K562 (cell line): ENCODE results near the gene KCNAB2. TPM values are rescaled to one million over a fixed set of nuclear protein-coding genes. Genes with fewer than 3 reads are reported as not detected.

Experiments
- ATAC-seq: fragments of 200-7000 bp; cut with Tn5 transposase; 3 replicates; pipeline ENCODE4 v1.9.1; 2020; ENCODE audit warnings: moderate library complexity
- BruUV-seq: library from RNA; stranded (reverse); fragments of 400-500 nt; replicated peaks from 2 replicates; lab custom pipeline; 2021; lab: Mats Ljungman, UMichigan
- CTCF ChIA-PET: fragments of 300-600 bp; formaldehyde crosslinking; extraction: SDS; loops from one replicate; lab custom pipeline; 2021; ENCODE audit warnings: low intra/inter-chr PET ratio; lab: Yijun Ruan, JAX
- POLR2A ChIA-PET: fragments of 300-600, 350-650 bp; sonication (Branson Sonifier 250); formaldehyde crosslinking; extraction: SDS; loops from one replicate; lab custom pipeline; 2021; ENCODE audit warnings: antibody characterized with exemption, inconsistent platforms; lab: Yijun Ruan, JAX
- DNase-seq, 4 experiments: peaks; one replicate each; pipeline versions ENCODE4 v3.0.0 to v3.0.0-alpha.2; 2011 to 2018; ENCODE audit warnings: low spot score in 3 of 4, mixed read lengths in 3 of 4; ENCODE audit errors: extremely low read depth in 1 of 4
- FAIRE-seq: peaks from 2 replicates; lab custom pipeline; 2011; peaks lifted over from hg19 to GRCh38; lab: Jason Lieb, UNC
- H2AFZ ChIP-seq: 2 replicates; pipeline ENCODE4 v1.6.0; 2011; ENCODE audit warnings: low read depth, low read length, control low read depth, inconsistent platforms
- H3K27ac ChIP-seq: fragments of 200-600 bp; 3 replicates; pipeline ENCODE4 v1.8.0; 2011; ENCODE audit warnings: low read depth, mild to moderate bottlenecking, control low read depth, inconsistent platforms, low read length, moderate library complexity, mixed read lengths; ENCODE audit errors: extremely low read depth
- H3K27me3 ChIP-seq, 2 experiments: fragments of 300-600 bp in 1 of 2; 2 replicates in 1 of 2; 3 replicates in 1 of 2; pipeline versions ENCODE4 v1.6.0 to v1.8.0; 2011; ENCODE audit warnings: inconsistent platforms in 2 of 2, low read length in 2 of 2, mild to moderate bottlenecking in 1 of 2, mixed read lengths in 1 of 2, moderate library complexity in 1 of 2; ENCODE audit not compliant: control insufficient read depth in 2 of 2, insufficient read depth in 2 of 2
- H3K36me3 ChIP-seq: fragments of 300-600 bp; 3 replicates; pipeline ENCODE4 v1.8.0; 2011; ENCODE audit warnings: mild to moderate bottlenecking, low read length, inconsistent platforms; ENCODE audit not compliant: control insufficient read depth, insufficient read depth
- H3K4me1 ChIP-seq, 2 experiments: fragments of 200-600 bp in 1 of 2; replicated peaks in 1 of 2; 2 replicates in 1 of 2; 3 replicates in 1 of 2; pipeline versions ENCODE4 v1.5.1 to v1.8.0; 2011; ENCODE audit warnings: inconsistent platforms in 2 of 2, low read length in 2 of 2, mild to moderate bottlenecking in 1 of 2, mixed read lengths in 1 of 2, moderate library complexity in 1 of 2; ENCODE audit not compliant: control insufficient read depth in 2 of 2, insufficient read depth in 2 of 2
- H3K4me2 ChIP-seq: 2 replicates; pipeline ENCODE4 v1.6.1; 2011; ENCODE audit warnings: low read length, control low read depth, inconsistent platforms, mixed read lengths; ENCODE audit not compliant: insufficient read depth
- H3K4me3 ChIP-seq: fragments of 200-600 bp; sonication (generic), shearing (Covaris generic); 2 replicates; pipeline ENCODE4 v1.5.1; 2016; ENCODE audit warnings: control low read depth, inconsistent platforms
- H3K79me2 ChIP-seq: fragments of 200-600 bp; 3 replicates; pipeline ENCODE4 v1.8.0; 2011; ENCODE audit warnings: low read length, inconsistent platforms; ENCODE audit not compliant: control insufficient read depth, insufficient read depth
- H3K9ac ChIP-seq, 2 experiments: 2 replicates each; pipeline versions ENCODE4 v1.6.0 to v1.6.1; 2011; ENCODE audit warnings: low read depth in 2 of 2, low read length in 2 of 2, control low read depth in 1 of 2, inconsistent platforms in 1 of 2, mild to moderate bottlenecking in 1 of 2, mixed read lengths in 1 of 2; ENCODE audit not compliant: insufficient read depth in 1 of 2
- H3K9me1 ChIP-seq: one replicate; pipeline ENCODE4 v1.6.0; 2011; ENCODE audit warnings: inconsistent platforms, mild to moderate bottlenecking, low read length, moderate library complexity; ENCODE audit not compliant: control insufficient read depth, insufficient read depth
- H3K9me3 ChIP-seq: replicated peaks from 2 replicates; pipeline ENCODE4 v1.5.1; 2011; ENCODE audit warnings: low read depth, low read length, inconsistent platforms; ENCODE audit not compliant: control insufficient read depth, insufficient read depth
- H4K20me1 ChIP-seq: replicated peaks from 2 replicates; pipeline ENCODE4 v1.6.1; 2011; ENCODE audit warnings: low read length, inconsistent platforms, mixed read lengths; ENCODE audit not compliant: control insufficient read depth, insufficient read depth
- ETS2 ChIP-seq: IDR thresholded peaks from 2 replicates; pipeline ENCODE4 v1.6.1; 2016; ENCODE audit warnings: borderline replicate concordance, missing genetic modification characterization, mild to moderate bottlenecking, moderate library complexity, missing compliant biosample characterization; ENCODE audit not compliant: poor library complexity, severe bottlenecking
- KLF10 ChIP-seq: fragments of 250-450 bp; sonication (Bioruptor Pico); IDR thresholded peaks from 2 replicates; pipeline ENCODE4 v1.6.1; 2021; ENCODE audit warnings: matching md5 sums
- NFXL1 ChIP-seq: fragments of 450-650 bp; formaldehyde crosslinking; IDR thresholded peaks from 2 replicates; pipeline ENCODE4 v1.4.0; 2021; ENCODE audit warnings: mild to moderate bottlenecking
- NR2F6 ChIP-seq: fragments of 450-650 bp; formaldehyde crosslinking; IDR thresholded peaks from 2 replicates; pipeline ENCODE4 v1.4.0; 2020; ENCODE audit warnings: mild to moderate bottlenecking
- PCBP1 ChIP-seq: fragments of 200-400 bp; formaldehyde crosslinking; IDR thresholded peaks from 2 replicates; pipeline ENCODE4 v1.6.1; 2018; ENCODE audit warnings: mild to moderate bottlenecking, low read depth, low read length; ENCODE audit not compliant: poor library complexity, severe bottlenecking
- PHB2 ChIP-seq: fragments of 450-650 bp; IDR thresholded peaks from 2 replicates; pipeline ENCODE4 v1.6.1; 2017; ENCODE audit warnings: low read depth
- POLR2A ChIP-seq: fragments of 450-650 bp; conservative IDR thresholded peaks from 2 replicates; pipeline ENCODE4 v1.6.1; 2016
- U2AF1 ChIP-seq: fragments of 200-400 bp; formaldehyde crosslinking; optimal IDR thresholded peaks from 2 replicates; pipeline ENCODE3; 2017; ENCODE audit warnings: mild to moderate bottlenecking, low read depth, low read length, moderate library complexity
- ZNF23 ChIP-seq: fragments of 250-450 bp; sonication (Bioruptor Pico); IDR thresholded peaks from 2 replicates; pipeline ENCODE4 v1.4.0; 2020; ENCODE audit warnings: mild to moderate bottlenecking
- ZNF263 ChIP-seq: sonication (generic); formaldehyde crosslinking; IDR thresholded peaks from 2 replicates; pipeline ENCODE4 v1.8.0; 2022; ENCODE audit warnings: mild to moderate bottlenecking, missing genetic modification reagents, borderline replicate concordance
- ZNF408 ChIP-seq: fragments of 250-450 bp; sonication (Bioruptor Pico); IDR thresholded peaks from 2 replicates; pipeline ENCODE4 v1.4.0; 2020; ENCODE audit warnings: low read depth, mild to moderate bottlenecking, moderate library complexity
- WGBS: fragments of 100-300 bp; shearing (Covaris generic); methylation state at CpG from one replicate; pipeline ENCODE4 v1.1.6; 2016; ENCODE audit warnings: low coverage, mixed read lengths; ENCODE audit not compliant: insufficient coverage; ENCODE audit errors: missing lambda C conversion rate; 5-methylcytosine and 5-hydroxymethylcytosine counted together
- in situ Hi-C: fragments of 300-500 bp; cut with MboI; formaldehyde crosslinking; loops from 4 replicates; pipeline ENCODE4 v1.15.0; 2018; ENCODE audit warnings: inconsistent platforms, mixed read lengths
- intact Hi-C: fragments of 100-400 bp; cut with micrococcal nuclease; formaldehyde crosslinking; loops from 2 replicates; pipeline ENCODE4 v1.14.2; 2022
- polyA plus RNA-seq, 8 experiments: library from polyadenylated mRNA; depleted of rRNA in 4 of 8; stranded (reverse) in 5 of 8; unstranded in 3 of 8; fragments of >200 nt; fragmentation: Nextera tagmentation in 2 of 8; fragmentation: Illumina TruSeq in 1 of 8; extraction: Ambion mirVana in 2 of 8; extraction: Trizol in 1 of 8; gene quantifications; 2 replicates each; pipeline versions ENCODE4 v1.2.1 to v1.2.3, GENCODE V29; 2011 to 2014; ENCODE audit warnings: inconsistent platforms in 1 of 8, missing spikeins in 1 of 8
- total RNA-seq, 7 experiments: library from RNA; depleted of rRNA in 6 of 7; stranded (reverse); fragments of >200 nt in 6 of 7; fragmentation: Illumina TruSeq in 2 of 7; extraction: Trizol in 2 of 7; gene quantifications; 2 replicates each; pipeline versions ENCODE4 v1.2.1 to v1.2.3, GENCODE V29; 2011 to 2021; ENCODE audit warnings: low replicate concordance in 1 of 7
- TF ChIP-seq, protein P1 (sequence below): fragments of 250-450 bp; sonication (Bioruptor Pico); IDR thresholded peaks from 2 replicates; pipeline ENCODE4 v1.5.0; 2021
- TF ChIP-seq, protein P2 (sequence below): fragments of 250-450 bp; sonication (Bioruptor Pico); IDR thresholded peaks from 2 replicates; pipeline ENCODE4 v1.5.0; 2021
- TF ChIP-seq, protein P3 (sequence below): fragments of 250-450 bp; sonication (Bioruptor Pico); IDR thresholded peaks from 2 replicates; pipeline ENCODE4 v1.8.0; 2021; ENCODE audit warnings: moderate library complexity, mild to moderate bottlenecking, inconsistent platforms
- TF ChIP-seq, protein P4 (sequence below), 3 experiments: fragments of 200-800 bp in 1 of 3; sonication (Bioruptor generic) in 1 of 3; sonication (generic) in 1 of 3; formaldehyde crosslinking in 1 of 3; IDR thresholded peaks; 2 replicates each; pipeline versions ENCODE4 v1.6.1 to v1.8.0; 2016 to 2022; ENCODE audit warnings: mild to moderate bottlenecking in 2 of 3, missing compliant biosample characterization in 2 of 3, missing genetic modification characterization in 2 of 3, missing genetic modification reagents in 1 of 3
- TF ChIP-seq, protein P5 (sequence below), 2 experiments: fragments of 450-650 bp in 1 of 2; sonication (generic) in 1 of 2; formaldehyde crosslinking in 1 of 2; IDR thresholded peaks in 1 of 2; conservative IDR thresholded peaks in 1 of 2; 2 replicates each; pipeline versions ENCODE4 v1.6.1 to v1.8.1; 2016 to 2023; ENCODE audit warnings: mild to moderate bottlenecking in 2 of 2, moderate library complexity in 2 of 2, inconsistent platforms in 1 of 2, missing genetic modification reagents in 1 of 2

Gene KCNAB2
- total and polyA plus RNA-seq, 9 of the 15 experiments (the other 6 are each of a cell fraction or from before 2014, with no cell fraction given), result 1.8 to 15.8 (median 7.1) TPM

DNA sequence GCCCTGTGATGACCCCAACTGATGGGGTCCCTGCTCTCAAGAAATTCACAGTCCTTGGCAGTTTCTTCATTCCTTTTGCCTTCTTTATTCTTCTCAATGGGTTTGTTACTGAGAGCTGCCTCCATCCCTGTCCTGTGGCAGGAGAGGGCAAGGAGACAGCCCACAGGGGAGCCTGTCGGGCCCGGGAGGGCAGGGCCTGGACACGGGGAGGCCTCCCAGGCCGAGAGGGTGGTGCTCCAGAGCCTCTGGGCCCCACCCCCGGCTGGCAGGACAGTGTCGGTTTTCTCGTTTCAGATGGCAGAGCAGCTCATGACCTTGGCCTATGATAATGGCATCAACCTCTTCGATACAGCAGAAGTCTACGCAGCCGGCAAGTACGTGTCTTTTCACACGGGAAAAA lies 36.2 kb downstream of the KCNAB2 start:
- no peak overlapping the region for H3K9ac ChIP-seq
- DNase-seq, result no peak
- POLR2A ChIA-PET, result interaction anchor here (0.7 to 1.2 kb wide), 4 partner anchors 8 to 38 kb away, joined by 3 to 5 read pairs (median 4); no protein-coding TSS in a partner anchor
- CTCF ChIA-PET, result no interaction called here
- H3K4me3 ChIP-seq, result no peak overlapping the region
- H3K4me1 ChIP-seq, result peaks cover 0 to 14% of the 10 kb centered on the region in 2 experiments; a peak in 1 of 5 replicates
- no peak overlapping the region for H2AFZ ChIP-seq
- no peaks in the 10 kb centered on the region for H3K79me2 ChIP-seq
- no peak overlapping the region for H3K4me2 ChIP-seq
- H3K9me3 ChIP-seq, result no peaks in the 10 kb centered on the region
- BruUV-seq, result no TSS peak
- TF ChIP-seq ZNF23 (no peak), NFXL1 (no peak), U2AF1 (no peak), ZNF408 (CRISPR knock-in tag) (no peak), NR2F6 (CRISPR knock-in tag) (no peak), ETS2 (tag) (no peak), ZNF263 (no peak), POLR2A (no peak), PCBP1 (no peak), PHB2 (no peak), KLF10 (no peak)
- TF ChIP-seq, protein P1, sequence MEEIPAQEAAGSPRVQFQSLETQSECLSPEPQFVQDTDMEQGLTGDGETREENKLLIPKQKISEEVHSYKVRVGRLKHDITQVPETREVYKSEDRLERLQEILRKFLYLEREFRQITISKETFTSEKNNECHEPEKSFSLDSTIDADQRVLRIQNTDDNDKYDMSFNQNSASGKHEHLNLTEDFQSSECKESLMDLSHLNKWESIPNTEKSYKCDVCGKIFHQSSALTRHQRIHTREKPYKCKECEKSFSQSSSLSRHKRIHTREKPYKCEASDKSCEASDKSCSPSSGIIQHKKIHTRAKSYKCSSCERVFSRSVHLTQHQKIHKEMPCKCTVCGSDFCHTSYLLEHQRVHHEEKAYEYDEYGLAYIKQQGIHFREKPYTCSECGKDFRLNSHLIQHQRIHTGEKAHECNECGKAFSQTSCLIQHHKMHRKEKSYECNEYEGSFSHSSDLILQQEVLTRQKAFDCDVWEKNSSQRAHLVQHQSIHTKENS, result no peak
- TF ChIP-seq, protein P2, sequence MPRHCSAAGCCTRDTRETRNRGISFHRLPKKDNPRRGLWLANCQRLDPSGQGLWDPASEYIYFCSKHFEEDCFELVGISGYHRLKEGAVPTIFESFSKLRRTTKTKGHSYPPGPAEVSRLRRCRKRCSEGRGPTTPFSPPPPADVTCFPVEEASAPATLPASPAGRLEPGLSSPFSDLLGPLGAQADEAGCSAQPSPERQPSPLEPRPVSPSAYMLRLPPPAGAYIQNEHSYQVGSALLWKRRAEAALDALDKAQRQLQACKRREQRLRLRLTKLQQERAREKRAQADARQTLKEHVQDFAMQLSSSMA, result no peak
- TF ChIP-seq, protein P3, sequence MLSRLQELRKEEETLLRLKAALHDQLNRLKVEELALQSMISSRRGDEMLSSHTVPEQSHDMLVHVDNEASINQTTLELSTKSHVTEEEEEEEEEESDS (CRISPR knock-in tag), result no peak
- TF ChIP-seq, protein P4, sequence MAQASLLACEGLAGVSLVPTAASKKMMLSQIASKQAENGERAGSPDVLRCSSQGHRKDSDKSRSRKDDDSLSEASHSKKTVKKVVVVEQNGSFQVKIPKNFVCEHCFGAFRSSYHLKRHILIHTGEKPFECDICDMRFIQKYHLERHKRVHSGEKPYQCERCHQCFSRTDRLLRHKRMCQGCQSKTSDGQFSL (CRISPR knock-in tag; IDR thresholded peaks at IDR 0.05), result no peak
- TF ChIP-seq, protein P4 (tag; IDR thresholded peaks at IDR 0.05), result no peak
- TF ChIP-seq, protein P5, sequence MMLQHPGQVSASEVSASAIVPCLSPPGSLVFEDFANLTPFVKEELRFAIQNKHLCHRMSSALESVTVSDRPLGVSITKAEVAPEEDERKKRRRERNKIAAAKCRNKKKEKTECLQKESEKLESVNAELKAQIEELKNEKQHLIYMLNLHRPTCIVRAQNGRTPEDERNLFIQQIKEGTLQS (IDR thresholded peaks at IDR 0.05), result no peak
- TF ChIP-seq, protein P5 (CRISPR knock-in tag; conservative IDR thresholded peaks at IDR 0.05), result no peak
- TF ChIP-seq, all 486 proteins: peak for 0
- intact Hi-C loops (no loop called here), in situ Hi-C loops (no loop called here)
- Histone ChIP-seq H3K9me1 (no peaks in the 10 kb centered on the region), H4K20me1 (peaks cover 50% of the 10 kb centered on the region), H3K27ac (no peak overlapping the region), H3K27me3 (peaks cover 87 to 96% of the 10 kb centered on the region in 2 experiments), H3K36me3 (no peaks in the 10 kb centered on the region)
- FAIRE-seq, result no peak
- 18% methylated on average over 12 of the region's 12 CpGs for WGBS
- ATAC-seq, result no peak
